H9 (cell line): ENCODE results near the gene BTLA. TPM values are rescaled to one million over a fixed set of nuclear protein-coding genes. Genes with fewer than 3 reads are reported as not detected.

Experiments
- DNase-seq: peaks from one replicate; pipeline ENCODE4 v3.0.0-alpha.2; 2017
- H2AFZ ChIP-seq: one replicate; pipeline ENCODE4 v1.6.1; 2013; ENCODE audit warnings: mild to moderate bottlenecking, low read length, control low read depth, moderate library complexity
- H2AK5ac ChIP-seq: 2 replicates; pipeline ENCODE4 v1.6.1; 2013; ENCODE audit warnings: low read length, control low read depth, mixed read lengths; ENCODE audit not compliant: insufficient read length
- H2BK120ac ChIP-seq: one replicate; pipeline ENCODE4 v1.6.1; 2013; ENCODE audit warnings: low read depth, mild to moderate bottlenecking, low read length, control low read depth, inconsistent platforms; ENCODE audit not compliant: poor library complexity, severe bottlenecking
- H2BK12ac ChIP-seq: 2 replicates; pipeline ENCODE4 v1.6.1; 2013; ENCODE audit warnings: low read length, control low read depth, mixed read lengths, low read depth; ENCODE audit not compliant: insufficient read length
- H2BK15ac ChIP-seq: 2 replicates; pipeline ENCODE4 v1.6.1; 2013; ENCODE audit warnings: low read depth, low read length, control low read depth
- H2BK20ac ChIP-seq: one replicate; pipeline ENCODE4 v1.6.1; 2013; ENCODE audit warnings: low read depth, mild to moderate bottlenecking, low read length, control low read depth, inconsistent platforms; ENCODE audit not compliant: poor library complexity, severe bottlenecking
- H2BK5ac ChIP-seq: 2 replicates; pipeline ENCODE4 v1.6.1; 2013; ENCODE audit warnings: low read length, control low read depth, mixed read lengths; ENCODE audit not compliant: insufficient read length
- H3K14ac ChIP-seq: 2 replicates; pipeline ENCODE4 v1.6.1; 2013; ENCODE audit warnings: low read length, control low read depth; ENCODE audit not compliant: insufficient read depth
- H3K18ac ChIP-seq: 2 replicates; pipeline ENCODE4 v1.6.1; 2013; ENCODE audit warnings: low read depth, mild to moderate bottlenecking, mixed read lengths, low read length, control low read depth; ENCODE audit not compliant: insufficient read length
- H3K23ac ChIP-seq: 2 replicates; pipeline ENCODE4 v1.6.1; 2013; ENCODE audit warnings: low read length, control low read depth, mixed read lengths, low read depth; ENCODE audit not compliant: insufficient read length
- H3K23me2 ChIP-seq: 2 replicates; pipeline ENCODE4 v1.6.1; 2013; ENCODE audit warnings: low read depth, mild to moderate bottlenecking, mixed read lengths, low read length, control low read depth; ENCODE audit not compliant: insufficient read length, poor library complexity, severe bottlenecking
- H3K27ac ChIP-seq: 2 replicates; pipeline ENCODE4 v1.5.1; 2013; ENCODE audit warnings: low read length, control low read depth, mixed read lengths, low read depth; ENCODE audit not compliant: insufficient read length
- H3K27me3 ChIP-seq: 2 replicates; pipeline ENCODE4 v1.6.1; 2013; ENCODE audit warnings: low read length, control low read depth, inconsistent platforms; ENCODE audit not compliant: insufficient read depth
- H3K4ac ChIP-seq: 2 replicates; pipeline ENCODE4 v1.6.1; 2013; ENCODE audit warnings: low read depth, mild to moderate bottlenecking, control low read depth, inconsistent platforms, low read length, moderate library complexity
- H3K4me1 ChIP-seq: 2 replicates; pipeline ENCODE4 v1.6.1; 2013; ENCODE audit warnings: low read length, control low read depth, inconsistent platforms; ENCODE audit not compliant: insufficient read depth
- H3K4me2 ChIP-seq: 2 replicates; pipeline ENCODE4 v1.6.1; 2013; ENCODE audit warnings: low read length, control low read depth, mixed read lengths; ENCODE audit not compliant: insufficient read length, insufficient read depth
- H3K56ac ChIP-seq: 2 replicates; pipeline ENCODE4 v1.6.1; 2013; ENCODE audit warnings: low read depth, mild to moderate bottlenecking, mixed read lengths, low read length, control low read depth; ENCODE audit not compliant: insufficient read length
- H3K79me1 ChIP-seq: 2 replicates; pipeline ENCODE4 v1.6.1; 2013; ENCODE audit warnings: low read depth, mild to moderate bottlenecking, moderate library complexity, low read length, control low read depth, inconsistent platforms; ENCODE audit not compliant: insufficient read depth, poor library complexity, severe bottlenecking
- H3K79me2 ChIP-seq: 2 replicates; pipeline ENCODE4 v1.6.1; 2013; ENCODE audit warnings: low read length, control low read depth, inconsistent platforms; ENCODE audit not compliant: insufficient read depth
- H3K9ac ChIP-seq: 2 replicates; pipeline ENCODE4 v1.6.1; 2013; ENCODE audit warnings: low read length, control low read depth, mixed read lengths; ENCODE audit not compliant: insufficient read length; ENCODE audit errors: extremely low read depth
- H3K9me3 ChIP-seq: one replicate; pipeline ENCODE4 v1.6.1; 2013; ENCODE audit warnings: low read depth, low read length, inconsistent platforms; ENCODE audit not compliant: control insufficient read depth
- H3T11ph ChIP-seq: one replicate; pipeline ENCODE4 v1.6.1; 2013; ENCODE audit warnings: mild to moderate bottlenecking, low read length, control low read depth, inconsistent platforms
- H4K20me1 ChIP-seq: one replicate; pipeline ENCODE4 v1.6.1; 2013; ENCODE audit not compliant: control insufficient read depth, insufficient read length, insufficient read depth
- H4K5ac ChIP-seq: 2 replicates; pipeline ENCODE4 v1.6.1; 2013; ENCODE audit warnings: low read depth, mild to moderate bottlenecking, mixed read lengths, low read length, control low read depth; ENCODE audit not compliant: insufficient read length
- H4K8ac ChIP-seq: replicated peaks from 2 replicates; pipeline ENCODE4 v1.6.1; 2013; ENCODE audit warnings: low read length, control low read depth, mixed read lengths, low read depth; ENCODE audit not compliant: insufficient read length
- H4K91ac ChIP-seq: 2 replicates; pipeline ENCODE4 v1.6.1; 2013; ENCODE audit warnings: low read depth, mild to moderate bottlenecking, moderate library complexity, mixed read lengths, low read length, control low read depth; ENCODE audit not compliant: insufficient read length
- H3K27ac Mint-ChIP-seq, 3 experiments: 2 replicates in 2 of 3; 3 replicates in 1 of 3; pipeline ENCODE4 v1.8.0; 2020 to 2021; ENCODE audit warnings: mixed read lengths in 3 of 3, mild to moderate bottlenecking in 1 of 3, moderate library complexity in 1 of 3
- H3K27me3 Mint-ChIP-seq: 2 replicates; pipeline ENCODE4 v1.8.0; 2021; ENCODE audit warnings: low read depth, mild to moderate bottlenecking, moderate library complexity, mixed read lengths
- H3K36me3 Mint-ChIP-seq, 3 experiments: 2 replicates in 2 of 3; 3 replicates in 1 of 3; pipeline ENCODE4 v1.8.0; 2020 to 2021; ENCODE audit warnings: low read depth in 3 of 3, mixed read lengths in 3 of 3; ENCODE audit not compliant: insufficient read depth in 1 of 3
- H3K4me1 Mint-ChIP-seq, 2 experiments: 2 replicates each; pipeline ENCODE4 v1.8.0; 2020; ENCODE audit warnings: mixed read lengths in 2 of 2
- H3K4me3 Mint-ChIP-seq, 2 experiments: 2 replicates in 1 of 2; 3 replicates in 1 of 2; pipeline ENCODE4 v1.8.0; 2020 to 2021; ENCODE audit warnings: mild to moderate bottlenecking in 2 of 2, mixed read lengths in 2 of 2, moderate library complexity in 1 of 2
- H3K9me3 Mint-ChIP-seq, 2 experiments: 2 replicates in 1 of 2; 3 replicates in 1 of 2; pipeline ENCODE4 v1.8.0; 2020; ENCODE audit warnings: mild to moderate bottlenecking in 2 of 2, mixed read lengths in 2 of 2, moderate library complexity in 1 of 2
- total RNA-seq: library from RNA; stranded (reverse); gene quantifications from 2 replicates; pipeline ENCODE4 v1.2.1, GENCODE V29; 2021
- TF ChIP-seq, protein P1 (sequence below): fragments of 200-600 bp; sonication (generic); conservative IDR thresholded peaks from 3 replicates; pipeline ENCODE4 v1.8.0; 2021; ENCODE audit warnings: antibody characterized with exemption, mild to moderate bottlenecking

The BTLA gene
- total RNA-seq, 1 experiment from 2014 or later = not detected

- Histone ChIP-seq H2BK20ac (no peak overlapping the region), H3K27me3 (no peaks in the 10 kb centered on the region), H3K79me1 (no peaks in the 10 kb centered on the region), H3T11ph (no peak overlapping the region), H4K8ac (no peak overlapping the region), H3K9me3 (peaks cover 5% of the 10 kb centered on the region), H3K9ac (no peak overlapping the region), H4K20me1 (no peaks in the 10 kb centered on the region), H3K23me2 (no peaks in the 10 kb centered on the region), H2BK12ac (no peak overlapping the region), H2AFZ (no peak overlapping the region), H3K4ac (no peak overlapping the region), H4K91ac (no peak overlapping the region), H3K4me2 (no peak overlapping the region), H2AK5ac (no peak overlapping the region), H3K27ac (no peak overlapping the region), H3K4me1 (no peaks in the 10 kb centered on the region; the same call in 1 of the 2 replicates), H2BK15ac (no peak overlapping the region), H3K23ac (no peak overlapping the region), H3K18ac (no peak overlapping the region), H3K14ac (no peak overlapping the region), H4K5ac (no peak overlapping the region), H3K79me2 (no peaks in the 10 kb centered on the region), H2BK120ac (no peak overlapping the region), H2BK5ac (no peak overlapping the region), H3K56ac (no peak overlapping the region)
- H3K27ac Mint-ChIP-seq = no peak overlapping the region
- DNase-seq = no peak
- TF ChIP-seq, protein P1, sequence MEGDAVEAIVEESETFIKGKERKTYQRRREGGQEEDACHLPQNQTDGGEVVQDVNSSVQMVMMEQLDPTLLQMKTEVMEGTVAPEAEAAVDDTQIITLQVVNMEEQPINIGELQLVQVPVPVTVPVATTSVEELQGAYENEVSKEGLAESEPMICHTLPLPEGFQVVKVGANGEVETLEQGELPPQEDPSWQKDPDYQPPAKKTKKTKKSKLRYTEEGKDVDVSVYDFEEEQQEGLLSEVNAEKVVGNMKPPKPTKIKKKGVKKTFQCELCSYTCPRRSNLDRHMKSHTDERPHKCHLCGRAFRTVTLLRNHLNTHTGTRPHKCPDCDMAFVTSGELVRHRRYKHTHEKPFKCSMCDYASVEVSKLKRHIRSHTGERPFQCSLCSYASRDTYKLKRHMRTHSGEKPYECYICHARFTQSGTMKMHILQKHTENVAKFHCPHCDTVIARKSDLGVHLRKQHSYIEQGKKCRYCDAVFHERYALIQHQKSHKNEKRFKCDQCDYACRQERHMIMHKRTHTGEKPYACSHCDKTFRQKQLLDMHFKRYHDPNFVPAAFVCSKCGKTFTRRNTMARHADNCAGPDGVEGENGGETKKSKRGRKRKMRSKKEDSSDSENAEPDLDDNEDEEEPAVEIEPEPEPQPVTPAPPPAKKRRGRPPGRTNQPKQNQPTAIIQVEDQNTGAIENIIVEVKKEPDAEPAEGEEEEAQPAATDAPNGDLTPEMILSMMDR = no peak
- no peaks in the 10 kb centered on the region for H3K4me1 Mint-ChIP-seq
- H3K9me3 Mint-ChIP-seq = peaks cover 55 to 70% of the 10 kb centered on the region in 2 experiments
- no peak overlapping the region for H3K4me3 Mint-ChIP-seq
- H3K36me3 Mint-ChIP-seq = peaks cover 23 to 49% (median 41%) of the 10 kb centered on the region in 3 experiments
- H3K27me3 Mint-ChIP-seq = no peaks in the 10 kb centered on the region
Observed at GRCh38 chr3:112512320-112512719, 13.0 kb upstream of the BTLA start.
